ENCODE results near the gene FTO.
"Not testable (repeated sequence)": the region's sequence is repeated elsewhere in the genome, so short reads cannot be mapped to it uniquely, and the experiment has no call there.

Gene FTO

DNA sequence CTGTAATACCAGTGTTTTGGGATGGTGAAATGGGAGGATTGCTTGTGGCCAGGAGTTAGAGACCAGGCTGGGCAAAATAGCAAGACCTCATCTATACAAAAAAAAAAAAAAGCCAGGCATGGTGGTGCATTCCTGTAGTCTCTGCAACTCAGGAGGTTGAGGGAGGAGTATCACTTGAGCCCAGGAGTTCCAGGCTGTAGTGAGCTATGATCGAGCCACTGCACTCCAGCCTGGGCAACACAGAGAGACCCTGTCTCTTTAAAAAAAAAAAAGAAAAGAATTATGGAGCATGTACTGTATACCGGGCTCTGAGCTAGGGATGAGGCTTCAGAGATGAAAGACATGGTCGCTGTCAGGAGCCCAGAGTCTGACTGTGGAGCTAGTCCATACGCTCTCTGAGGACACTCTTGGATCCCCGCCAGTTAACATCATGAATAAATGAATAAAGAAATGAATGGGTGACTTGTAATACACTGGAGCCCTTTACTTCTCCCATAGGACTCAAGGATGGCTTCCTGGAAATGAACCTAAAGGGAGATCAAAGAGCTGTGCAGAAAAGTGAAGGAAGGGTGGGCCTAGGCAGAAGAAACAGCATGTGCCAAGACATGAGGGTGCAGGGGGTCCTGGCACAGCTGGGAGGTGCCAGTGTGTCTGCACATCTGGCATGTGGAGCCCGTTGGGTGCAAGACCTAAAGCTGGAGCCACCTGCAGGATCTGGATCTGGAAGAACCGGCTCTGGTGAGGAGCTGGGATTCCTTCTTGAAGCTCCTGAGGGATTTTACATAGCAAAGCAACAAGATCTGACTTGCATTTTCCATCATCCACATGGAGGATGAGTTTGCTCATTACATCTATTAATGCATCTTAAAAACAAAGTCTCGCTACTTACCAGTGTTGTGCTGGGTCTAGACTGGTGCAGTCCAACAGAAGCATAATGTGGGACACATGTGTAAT, 462.2 kb downstream of the FTO start:
- no peak for DNase-seq

DNA sequence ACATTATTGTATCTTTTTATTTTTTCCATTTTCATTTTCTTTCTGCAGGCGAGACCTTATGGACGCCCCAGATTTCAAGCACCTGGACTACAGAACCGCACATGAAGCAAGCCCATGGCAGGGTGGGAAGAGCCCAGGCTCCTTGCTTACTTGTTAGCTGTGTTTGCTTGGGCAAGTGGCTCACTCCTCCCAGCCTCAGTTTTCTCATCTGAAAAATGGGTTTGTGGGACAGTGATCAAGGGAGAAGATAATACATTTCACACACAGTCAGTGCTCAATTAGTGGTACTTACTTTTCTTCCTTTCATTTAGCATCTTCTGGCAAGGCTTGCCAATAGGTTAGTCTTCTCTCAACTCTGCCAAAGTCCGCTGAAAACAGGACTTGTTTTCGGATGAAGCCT, 465.2 kb downstream of the FTO start:
- no peak for DNase-seq

GRCh38 chr16:54171626-54172537, 467.9 kb downstream of the FTO start:
- no peak for DNase-seq

GRCh38 chr16:54173490-54173889, 469.5 kb downstream of the FTO start:
- no peak for DNase-seq

DNA sequence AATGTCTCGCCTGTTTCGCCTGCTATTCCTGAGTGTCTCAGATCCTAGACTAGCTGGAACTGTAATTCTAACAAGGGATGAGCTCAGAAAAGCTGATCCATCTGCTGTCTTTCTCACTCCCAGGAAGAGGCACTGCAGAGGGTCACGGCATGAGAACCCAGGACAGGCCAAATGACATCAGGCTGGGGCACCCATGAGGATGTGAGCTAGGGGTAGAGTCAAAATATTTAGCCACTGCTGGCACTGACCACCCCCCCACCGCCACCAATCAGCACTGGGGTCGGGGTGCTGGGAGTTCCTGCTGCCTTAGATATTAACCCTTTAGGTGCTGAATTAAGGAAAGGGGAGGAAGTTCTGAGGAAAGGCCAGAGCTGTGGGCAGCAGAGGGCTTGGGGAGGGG, 470.2 kb downstream of the FTO start:
- no peak for DNase-seq

DNA sequence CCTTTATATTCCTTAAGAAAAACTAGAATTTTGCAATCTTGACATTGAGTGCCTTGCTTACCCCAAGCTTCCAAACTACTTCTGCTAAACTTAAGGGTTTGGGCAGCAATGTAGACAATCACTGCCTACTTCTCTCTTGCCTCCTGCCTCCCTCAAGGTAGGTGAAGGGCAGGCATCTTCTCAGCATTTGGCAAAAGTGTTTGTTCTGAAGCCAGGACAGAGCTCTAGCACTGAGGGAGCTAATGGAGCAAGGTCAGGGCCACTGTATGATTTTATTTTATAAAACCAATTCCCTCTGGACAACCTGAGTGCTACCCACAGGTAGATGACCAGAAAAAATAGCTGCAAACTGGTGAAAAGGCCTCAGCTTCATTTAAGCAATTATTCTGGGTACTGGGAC, 470.8 kb downstream of the FTO start:
- no peak for DNase-seq

DNA sequence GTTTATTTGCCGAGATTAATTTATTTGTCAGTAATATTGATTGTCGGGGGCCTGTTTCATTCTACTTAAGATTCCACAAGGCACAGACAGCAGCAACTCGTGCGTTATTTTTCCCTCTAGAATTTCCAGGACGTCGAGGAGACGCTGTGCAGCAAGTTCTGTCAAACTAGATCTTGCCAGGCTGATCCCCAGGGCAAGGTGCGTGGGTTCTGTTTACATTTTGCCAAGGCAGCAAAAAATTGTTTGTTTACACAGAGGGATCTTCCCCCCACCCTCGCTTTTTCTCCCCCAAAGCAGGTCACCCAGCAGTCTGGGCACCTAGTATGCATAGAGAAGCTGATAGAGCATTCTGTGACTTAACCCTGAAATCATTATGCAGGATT, 471.2 kb downstream of the FTO start:
- DNase-seq: no peak

GRCh38 chr16:54175552-54176375, 471.8 kb downstream of the FTO start:
- DNase-seq: no peak

GRCh38 chr16:54176376-54176901, 472.5 kb downstream of the FTO start:
- DNase-seq: no peak

DNA sequence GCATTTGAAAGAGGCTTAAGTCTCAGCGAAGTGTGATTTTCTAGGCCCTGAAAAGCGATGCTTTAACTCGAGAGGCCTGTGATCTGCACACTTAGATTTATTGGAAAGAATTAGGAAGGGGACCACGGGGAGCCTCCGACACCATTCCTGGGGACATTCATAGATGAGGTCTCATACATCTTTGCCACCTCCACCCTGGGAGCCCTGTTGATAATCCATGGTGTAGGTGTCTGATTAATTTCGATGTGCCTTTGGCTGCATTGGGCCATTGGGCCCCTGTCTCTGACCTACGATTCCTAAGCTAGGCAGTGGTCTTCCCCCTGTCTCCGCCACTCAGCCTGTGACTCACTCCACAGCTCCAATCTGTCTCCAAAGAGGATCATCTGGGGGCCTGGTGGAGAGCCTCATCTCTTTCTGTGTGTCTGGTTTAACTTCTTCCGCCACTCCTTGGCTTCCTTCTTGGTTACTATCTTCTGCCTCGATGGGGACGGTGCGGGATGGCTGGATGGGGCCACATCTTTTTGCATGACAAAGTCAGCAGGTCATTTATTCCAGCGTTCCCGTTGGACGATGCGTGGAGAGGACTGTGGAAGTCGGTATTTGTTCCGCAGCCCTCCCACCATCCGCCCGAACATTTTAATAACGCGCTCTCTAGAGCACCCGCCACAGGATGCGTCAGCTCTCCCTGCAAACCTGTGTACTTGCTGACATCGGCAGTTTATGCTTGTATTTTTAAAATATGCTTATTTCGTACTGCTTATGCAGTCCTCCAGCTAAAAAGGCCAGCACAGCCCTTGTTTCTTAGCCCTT, 473.3 kb downstream of the FTO start:
- DNase-seq: no peak

GRCh38 chr16:54177862-54178477, 474.0 kb downstream of the FTO start:
- DNase-seq: no peak

GRCh38 chr16:54178478-54178976, 474.6 kb downstream of the FTO start:
- no peak for DNase-seq

GRCh38 chr16:54180421-54181359, 476.7 kb downstream of the FTO start:
- no peak for DNase-seq

DNA sequence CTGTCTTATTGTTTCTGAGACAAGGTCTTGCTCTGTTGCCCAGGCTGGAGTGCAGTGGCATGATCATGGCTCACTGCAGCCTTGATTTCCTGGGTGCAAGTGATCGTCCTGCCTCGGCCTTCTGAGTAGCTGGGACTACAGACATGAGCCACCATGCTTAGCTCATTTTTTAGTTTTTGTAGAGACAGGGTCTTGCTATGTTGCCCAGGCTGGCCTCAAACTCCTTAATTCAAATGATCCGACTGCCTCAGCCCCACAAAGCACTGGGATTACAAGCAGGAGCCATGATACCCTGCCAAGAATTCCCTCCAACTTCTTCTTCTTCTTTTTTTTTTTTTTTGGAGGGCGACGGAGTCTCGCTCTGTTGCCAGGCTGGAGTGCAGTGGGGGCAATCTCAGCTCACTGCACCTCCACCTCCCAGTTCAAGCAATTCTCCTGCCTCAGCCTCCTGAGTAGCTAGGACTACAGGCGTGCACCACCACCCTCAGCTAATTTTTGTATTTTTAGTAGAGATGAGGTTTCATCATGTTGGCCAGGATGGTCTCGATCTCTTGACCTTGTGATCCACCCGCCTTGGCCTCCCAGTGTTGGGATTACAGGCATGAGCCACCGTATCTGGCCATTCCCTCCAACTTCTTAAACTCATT, 477.9 kb downstream of the FTO start:
- DNase-seq: not testable (repeated sequence)

DNA sequence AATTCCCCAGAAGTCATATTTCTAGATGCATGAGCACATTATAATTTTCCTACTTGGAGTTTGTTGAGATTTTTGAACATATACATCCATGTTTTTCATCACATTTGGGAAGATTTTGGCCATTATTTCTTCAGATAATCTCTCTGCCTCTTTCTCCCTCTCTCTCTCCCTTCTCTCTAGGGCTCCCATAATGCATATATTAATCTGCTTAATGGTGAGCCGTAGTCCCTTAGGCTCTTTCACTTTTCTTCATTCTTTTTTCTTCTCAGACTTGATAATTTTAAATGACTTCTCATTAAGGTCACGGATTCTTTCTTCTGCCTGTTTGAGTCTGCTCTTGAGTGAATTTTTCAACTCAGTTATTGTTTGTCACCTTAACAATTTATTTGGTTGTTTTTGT, 481.1 kb downstream of the FTO start:
- DNase-seq: no peak

- DNase-seq: no peak
Measured at GRCh38 chr16:54191163-54191562, 487.2 kb downstream of the FTO start.

GRCh38 chr16:54191592-54191991, 487.6 kb downstream of the FTO start:
- no peak for DNase-seq

DNA sequence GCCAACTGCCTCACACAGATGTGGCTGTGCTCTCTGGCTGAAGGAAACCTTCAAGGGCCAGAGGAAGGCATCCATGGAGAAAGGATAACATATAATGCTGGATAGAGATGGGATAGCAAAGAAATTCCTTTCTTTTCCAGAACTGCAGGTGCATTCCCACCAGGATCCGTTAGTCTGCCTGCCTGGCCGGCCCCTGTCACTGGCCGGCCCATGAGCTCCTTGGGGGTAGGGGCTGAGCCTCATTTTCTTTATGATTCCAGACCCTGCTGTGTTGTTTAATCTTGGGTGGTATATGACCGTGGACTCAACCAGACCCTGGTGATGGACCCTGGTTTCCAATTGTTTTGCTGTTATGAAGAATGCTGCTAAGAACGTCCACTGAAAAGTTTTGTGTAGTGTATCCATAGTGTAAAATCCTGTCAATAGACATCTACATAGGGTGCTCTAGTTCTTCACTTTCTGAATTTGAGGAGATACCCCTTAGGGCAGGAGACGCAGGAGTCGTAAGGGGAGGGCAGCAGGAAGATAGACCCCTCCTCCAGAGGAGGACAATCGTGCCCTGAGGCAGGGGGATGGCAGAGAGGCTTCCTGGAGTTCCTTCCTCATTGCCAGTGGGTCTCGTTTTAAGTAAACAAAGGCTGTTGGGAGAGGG, 489.2 kb downstream of the FTO start:
- no peak for DNase-seq
